HG02610 (cell line): ENCODE measurements around the gene HIPK2.

ENCODE experiments used
- ATAC-seq: cut with Tn5 transposase; IDR thresholded peaks from one replicate; pipeline ENCODE4 v1.9.1; 2021; ENCODE audit warnings: mild to moderate bottlenecking, moderate library complexity; ENCODE audit not compliant: unreplicated experiment

The HIPK2 gene

GRCh38 chr7:139783647-139784385, 6.0 kb upstream of the HIPK2 start:
- no peak for ATAC-seq

GRCh38 chr7:139782932-139783331, 5.1 kb upstream of the HIPK2 start:
- no peak for ATAC-seq

- peak; percentile 20 for ATAC-seq
Measured at GRCh38 chr7:139777133-139777891, 486 bp downstream of the HIPK2 start.

- ATAC-seq, result no peak
Measured at GRCh38 chr7:139776486-139777132, 1.2 kb downstream of the HIPK2 start.

- no peak for ATAC-seq
Measured at GRCh38 chr7:139775829-139776266, 1.9 kb downstream of the HIPK2 start.

GRCh38 chr7:139774376-139774775, 3.4 kb downstream of the HIPK2 start:
- no peak for ATAC-seq

GRCh38 chr7:139773371-139773770, 4.4 kb downstream of the HIPK2 start:
- no peak for ATAC-seq

- ATAC-seq, result no peak
Measured at GRCh38 chr7:139772873-139773272, 4.9 kb downstream of the HIPK2 start.

GRCh38 chr7:139772115-139772514, 5.7 kb downstream of the HIPK2 start:
- ATAC-seq, result no peak

- ATAC-seq, result no peak
Measured at GRCh38 chr7:139771001-139771956, 6.5 kb downstream of the HIPK2 start.

GRCh38 chr7:139769761-139770160, 8.0 kb downstream of the HIPK2 start:
- ATAC-seq, result no peak

GRCh38 chr7:139769066-139769465, 8.7 kb downstream of the HIPK2 start:
- no peak for ATAC-seq

GRCh38 chr7:139768249-139768824, 9.5 kb downstream of the HIPK2 start:
- no peak for ATAC-seq

- ATAC-seq, result peak; percentile 62
Measured at GRCh38 chr7:139767561-139767982, 10.2 kb downstream of the HIPK2 start.

- ATAC-seq, result no peak
Measured at GRCh38 chr7:139765143-139765542, 12.7 kb downstream of the HIPK2 start.

- ATAC-seq, result no peak
Measured at GRCh38 chr7:139763330-139763729, 14.5 kb downstream of the HIPK2 start.

GRCh38 chr7:139762886-139763285, 14.9 kb downstream of the HIPK2 start:
- ATAC-seq, result no peak

- no peak for ATAC-seq
Measured at GRCh38 chr7:139758388-139758787, 19.4 kb downstream of the HIPK2 start.

- ATAC-seq, result no peak
Measured at GRCh38 chr7:139757968-139758367, 19.8 kb downstream of the HIPK2 start.

- ATAC-seq, result no peak
Measured at GRCh38 chr7:139753693-139754111, 24.1 kb downstream of the HIPK2 start.
